Muscle layer of duodenum (tissue), 2 donors: ENCODE results near the gene WNT3A.
"Not testable (repeated sequence)": the region's sequence is repeated elsewhere in the genome, so short reads cannot be mapped to it uniquely, and the experiment has no call there.

Experiments used
- H3K27ac ChIP-seq: one replicate; pipeline ENCODE4 v1.7.0; 2013; ENCODE audit warnings: mild to moderate bottlenecking, low read length
- H3K27me3 ChIP-seq: one replicate; pipeline ENCODE4 v1.7.0; 2013; ENCODE audit warnings: low read depth, mild to moderate bottlenecking, control low read depth, low read length
- H3K36me3 ChIP-seq, 2 donors: one replicate each; pipeline ENCODE4 v1.7.0; 2013; ENCODE audit warnings: low read length in 2 of 2, control low read depth in 1 of 2, mild to moderate bottlenecking in 1 of 2; ENCODE audit not compliant: insufficient read depth in 2 of 2, control insufficient read depth in 1 of 2
- H3K4me1 ChIP-seq, 2 donors: one replicate each; pipeline ENCODE4 v1.7.0; 2013; ENCODE audit warnings: low read length in 2 of 2, mild to moderate bottlenecking in 2 of 2, control low read depth in 1 of 2, moderate library complexity in 1 of 2; ENCODE audit not compliant: insufficient read depth in 2 of 2, control insufficient read depth in 1 of 2
- H3K4me3 ChIP-seq, 2 donors: one replicate each; pipeline ENCODE4 v1.7.0; 2013; ENCODE audit warnings: low read length in 2 of 2, low read depth in 1 of 2, mild to moderate bottlenecking in 1 of 2
- H3K9me3 ChIP-seq, 2 donors: one replicate each; pipeline ENCODE4 v1.7.0; 2013; ENCODE audit warnings: low read length in 2 of 2, control low read depth in 1 of 2, mild to moderate bottlenecking in 1 of 2; ENCODE audit not compliant: control insufficient read depth in 1 of 2
- donor health status: healthy.

WNT3A gene

DNA sequence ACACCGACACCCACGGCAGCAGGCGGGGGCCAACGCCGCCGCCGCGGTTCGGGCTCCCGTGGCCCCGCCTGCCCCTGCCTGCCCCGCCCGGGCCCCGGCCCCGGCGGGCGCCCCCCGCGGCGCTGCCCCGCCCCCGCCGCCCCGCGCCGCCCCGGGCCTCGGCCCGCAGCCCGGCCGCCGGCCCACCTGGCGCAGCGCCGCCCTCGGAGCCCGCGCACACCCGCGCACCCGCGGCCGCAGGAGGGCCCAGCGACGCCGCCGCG lies at the start of gene WNT3A:
WNT3A (plus strand) TSS at position 213 of the 263 bp plus-strand sequence. CDS start 131 bp downstream, outside the sequence.
- H3K4me3 ChIP-seq, result peak within 1 kb of the TSS in 1 of 2 donors; percentile 44
- peaks cover 31% of the 10 kb centered on the region for H3K27me3 ChIP-seq
- H3K4me1 ChIP-seq, result peaks cover 0 to 21% of the 10 kb centered on the region in 2 donors
- no peak within 1 kb of the TSS for H3K27ac ChIP-seq
- H3K36me3 ChIP-seq, result no peaks in the 10 kb centered on the region
- H3K9me3 ChIP-seq, result no peaks in the 10 kb centered on the region

DNA sequence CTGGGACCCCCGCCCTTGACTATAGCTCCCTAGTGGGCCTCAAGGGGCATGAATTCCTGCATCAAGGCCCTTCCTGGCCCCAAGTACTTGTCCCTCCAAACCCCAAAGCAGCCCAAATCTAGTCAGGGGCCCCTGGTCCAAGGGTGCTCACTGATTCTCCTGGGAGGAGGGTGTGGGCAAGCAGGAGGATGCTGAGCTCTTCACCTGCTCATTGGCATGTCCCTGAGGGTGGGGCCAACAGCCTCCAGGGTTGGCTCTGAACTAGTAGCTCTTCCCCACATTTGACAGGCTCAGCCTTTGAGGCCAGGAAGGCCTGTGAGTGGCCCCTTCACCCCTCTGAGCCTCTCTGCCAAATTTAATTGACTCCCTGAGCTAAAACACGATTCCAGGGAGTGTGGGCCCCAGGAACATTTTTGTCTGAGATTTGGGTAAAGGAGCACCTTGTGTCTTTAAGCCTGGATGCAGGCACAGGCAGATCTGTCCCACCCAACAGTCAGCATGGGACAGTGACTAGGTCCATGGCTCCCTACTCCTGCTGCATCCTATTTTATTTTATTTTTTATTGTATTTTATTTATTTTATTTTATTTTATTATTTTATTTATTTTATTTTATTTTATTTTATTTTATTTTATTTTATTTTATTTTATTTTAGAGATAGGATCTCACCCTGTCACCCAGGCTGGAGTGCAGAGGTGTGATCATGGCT lies 48.0 kb upstream of the WNT3A start:
- H3K27ac ChIP-seq, result no peak overlapping the region

GRCh38 chr1:227959325-227959860 lies 47.4 kb upstream of the WNT3A start:
- H3K4me1 ChIP-seq, result no peaks in the 10 kb centered on the region
- H3K4me3 ChIP-seq, result no peak overlapping the region
- H3K27me3 ChIP-seq, result no peaks in the 10 kb centered on the region
- H3K27ac ChIP-seq, result no peak overlapping the region
- no peaks in the 10 kb centered on the region for H3K36me3 ChIP-seq
- peaks cover 0 to 9% of the 10 kb centered on the region in 2 donors for H3K9me3 ChIP-seq

More for the DNA sequence above, 48.0 kb upstream of the WNT3A start:
- Histone ChIP-seq H3K4me1 (no peaks in the 10 kb centered on the region), H3K9me3 (peaks cover 0 to 10% of the 10 kb centered on the region in 2 donors), H3K4me3 (no peak overlapping the region), H3K36me3 (no peaks in the 10 kb centered on the region), H3K27me3 (no peaks in the 10 kb centered on the region)

GRCh38 chr1:227961651-227962466 lies 44.9 kb upstream of the WNT3A start:
- Histone ChIP-seq H3K9me3 (no peaks in the 10 kb centered on the region), H3K27ac (no peak overlapping the region), H3K36me3 (no peaks in the 10 kb centered on the region), H3K4me1 (no peaks in the 10 kb centered on the region), H3K4me3 (no peak overlapping the region), H3K27me3 (no peaks in the 10 kb centered on the region)

DNA sequence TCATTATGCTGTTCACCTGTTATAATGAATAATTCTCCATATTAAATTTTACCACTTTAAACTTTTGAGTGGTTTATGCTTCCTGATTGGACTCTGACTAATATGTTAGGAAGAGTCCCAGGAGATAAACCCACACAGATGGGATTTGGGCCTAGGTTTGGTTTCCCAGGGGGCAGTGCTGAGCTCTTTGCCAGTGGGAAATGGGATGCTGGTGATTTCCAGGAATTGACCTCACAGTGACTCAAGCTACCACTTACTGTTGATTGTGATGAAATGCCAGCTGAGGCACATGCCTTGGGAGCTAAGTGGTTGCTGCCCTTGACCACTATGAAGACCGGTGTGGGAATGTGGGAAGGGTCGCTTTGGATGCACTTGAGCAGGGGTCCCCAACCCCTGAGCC lies 40.1 kb upstream of the WNT3A start:
- not testable (repeated sequence) for H3K9me3 ChIP-seq, H3K36me3 ChIP-seq, H3K4me3 ChIP-seq, H3K27ac ChIP-seq, H3K27me3 ChIP-seq, H3K4me1 ChIP-seq

- H3K9me3 ChIP-seq, H3K27me3 ChIP-seq, H3K36me3 ChIP-seq, H3K27ac ChIP-seq, H3K4me3 ChIP-seq, H3K4me1 ChIP-seq: not testable (repeated sequence)
Observed at GRCh38 chr1:227967815-227968214, 39.0 kb upstream of the WNT3A start.

GRCh38 chr1:227970076-227970995 lies 36.5 kb upstream of the WNT3A start:
- H3K4me3 ChIP-seq, H3K4me1 ChIP-seq, H3K36me3 ChIP-seq, H3K9me3 ChIP-seq, H3K27me3 ChIP-seq, H3K27ac ChIP-seq: not testable (repeated sequence)

DNA sequence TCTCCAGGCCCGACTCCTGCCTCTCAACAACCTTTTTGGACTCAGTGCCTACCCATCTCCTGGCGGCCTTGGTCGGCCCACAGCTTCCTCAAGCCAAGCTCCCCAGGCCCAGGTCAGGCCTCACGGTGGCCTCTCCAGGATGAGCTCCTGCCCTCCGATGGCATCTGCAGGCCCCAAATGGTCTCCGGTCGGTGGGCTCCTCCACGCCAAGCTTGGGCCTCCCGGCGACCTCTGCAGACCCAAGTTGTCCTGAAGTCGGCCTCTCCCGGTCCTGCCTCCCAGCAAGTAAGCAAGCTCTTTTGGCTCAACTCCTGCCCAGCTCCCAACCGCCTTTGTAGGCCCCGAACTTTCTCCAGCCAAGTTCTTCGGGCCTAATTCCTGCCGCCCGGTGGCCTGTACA lies 35.6 kb upstream of the WNT3A start:
- H3K4me3 ChIP-seq, result not testable (repeated sequence)

GRCh38 chr1:227971643-227972282 lies 35.0 kb upstream of the WNT3A start:
- H3K36me3 ChIP-seq, H3K4me3 ChIP-seq, H3K27ac ChIP-seq, H3K4me1 ChIP-seq, H3K27me3 ChIP-seq, H3K9me3 ChIP-seq: not testable (repeated sequence)

More for the DNA sequence above, 35.6 kb upstream of the WNT3A start:
- H3K4me1 ChIP-seq, H3K9me3 ChIP-seq, H3K36me3 ChIP-seq, H3K27me3 ChIP-seq, H3K27ac ChIP-seq: not testable (repeated sequence)

- not testable (repeated sequence) for H3K36me3 ChIP-seq, H3K27ac ChIP-seq, H3K9me3 ChIP-seq, H3K4me1 ChIP-seq, H3K4me3 ChIP-seq, H3K27me3 ChIP-seq
Observed at GRCh38 chr1:227972283-227972679, 34.5 kb upstream of the WNT3A start.
